Measurements from ENCODE around the gene SLC2A4RG. TPM values are rescaled to one million over a fixed set of nuclear protein-coding genes. Genes with fewer than 3 reads are reported as not detected.
"Not testable (repeated sequence)": the region's sequence is repeated elsewhere in the genome, so short reads cannot be mapped to it uniquely, and the experiment has no call there.

SLC2A4RG gene
- total and polyA plus RNA-seq, 7 donors, result 19.7 to 78.2 (median 33.0) TPM

DNA sequence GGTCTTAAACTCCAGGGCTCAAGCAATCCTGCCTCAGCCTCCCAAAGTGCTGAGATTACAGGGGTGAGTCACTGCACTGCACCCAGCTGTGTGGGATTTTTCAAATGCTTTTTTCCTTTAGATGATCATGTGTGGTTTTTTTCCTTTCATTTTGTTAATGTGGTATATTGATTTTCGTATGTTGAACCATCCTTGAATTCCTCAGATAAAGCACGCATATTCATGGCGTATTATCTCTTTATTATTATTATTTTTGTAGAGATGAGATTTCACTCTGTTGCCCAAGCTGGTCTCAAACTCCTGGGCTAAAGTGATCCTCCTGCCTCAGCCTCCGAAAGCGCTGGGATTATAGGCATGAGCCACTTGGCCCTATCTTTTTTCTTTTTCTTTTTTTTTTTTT lies 24.7 kb upstream of the SLC2A4RG start:
- H3K27me3 ChIP-seq, result no peaks in the 10 kb centered on the region
- TF ChIP-seq POLR2A (IDR thresholded peaks at IDR 0.05), result no peak
- TF ChIP-seq POLR2AphosphoS5 (IDR thresholded peaks at IDR 0.05), result no peak
- TF ChIP-seq, protein P1, sequence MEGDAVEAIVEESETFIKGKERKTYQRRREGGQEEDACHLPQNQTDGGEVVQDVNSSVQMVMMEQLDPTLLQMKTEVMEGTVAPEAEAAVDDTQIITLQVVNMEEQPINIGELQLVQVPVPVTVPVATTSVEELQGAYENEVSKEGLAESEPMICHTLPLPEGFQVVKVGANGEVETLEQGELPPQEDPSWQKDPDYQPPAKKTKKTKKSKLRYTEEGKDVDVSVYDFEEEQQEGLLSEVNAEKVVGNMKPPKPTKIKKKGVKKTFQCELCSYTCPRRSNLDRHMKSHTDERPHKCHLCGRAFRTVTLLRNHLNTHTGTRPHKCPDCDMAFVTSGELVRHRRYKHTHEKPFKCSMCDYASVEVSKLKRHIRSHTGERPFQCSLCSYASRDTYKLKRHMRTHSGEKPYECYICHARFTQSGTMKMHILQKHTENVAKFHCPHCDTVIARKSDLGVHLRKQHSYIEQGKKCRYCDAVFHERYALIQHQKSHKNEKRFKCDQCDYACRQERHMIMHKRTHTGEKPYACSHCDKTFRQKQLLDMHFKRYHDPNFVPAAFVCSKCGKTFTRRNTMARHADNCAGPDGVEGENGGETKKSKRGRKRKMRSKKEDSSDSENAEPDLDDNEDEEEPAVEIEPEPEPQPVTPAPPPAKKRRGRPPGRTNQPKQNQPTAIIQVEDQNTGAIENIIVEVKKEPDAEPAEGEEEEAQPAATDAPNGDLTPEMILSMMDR (IDR thresholded peaks at IDR 0.05), result no peak
- TF ChIP-seq EP300 (IDR thresholded peaks at IDR 0.05), result no peak
- peaks cover 0 to 89% (median 14%) of the 10 kb centered on the region in 4 donors for H3K36me3 ChIP-seq
- no peak for DNase-seq
- H3K4me3 ChIP-seq, result no peak overlapping the region
- WGBS, 2 donors, result 97 to 99% methylated on average over 5 of the region's 5 CpGs
- H3K9me3 ChIP-seq, result peaks cover 0 to 8% (median 2%) of the 10 kb centered on the region in 4 donors
- H3K4me1 ChIP-seq, result no peaks in the 10 kb centered on the region
- intact Hi-C loops (cut with DNase I), result no loop called here
- H3K27ac ChIP-seq, result no peak overlapping the region

DNA sequence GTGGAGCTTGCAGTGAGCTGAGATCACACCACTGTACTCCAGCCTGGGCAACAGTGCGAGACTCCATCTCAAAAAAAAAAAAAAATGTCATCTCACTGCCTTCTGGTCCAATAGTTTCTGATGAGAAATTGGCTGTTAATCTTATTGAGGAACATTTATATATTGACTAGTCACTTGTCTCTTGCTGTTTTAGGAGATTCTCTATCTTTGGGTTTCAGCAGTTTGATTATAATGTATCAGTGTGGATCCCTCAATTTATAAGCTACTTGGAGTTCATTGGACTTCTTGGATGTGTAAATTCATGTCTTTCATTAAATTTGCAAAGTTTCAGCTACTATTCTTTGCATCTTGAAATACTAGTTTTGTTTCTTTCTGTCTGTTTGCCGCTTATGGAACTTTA lies 20.6 kb upstream of the SLC2A4RG start:
- DNase-seq, result no peak
- Histone ChIP-seq H3K27me3 (no peaks in the 10 kb centered on the region), H3K36me3 (peaks cover 0 to 68% (median 20%) of the 10 kb centered on the region in 4 donors), H3K9me3 (peaks cover 0 to 8% (median 2%) of the 10 kb centered on the region in 4 donors), H3K4me3 (no peak overlapping the region), H3K27ac (no peak overlapping the region), H3K4me1 (no peaks in the 10 kb centered on the region)
- WGBS, 2 donors, result 96 to 98% methylated on average over 2 of the region's 2 CpGs
- TF ChIP-seq, protein P1 (IDR thresholded peaks at IDR 0.05), result no peak
- no peak for TF ChIP-seq POLR2AphosphoS5 (IDR thresholded peaks at IDR 0.05)
- intact Hi-C loops (cut with DNase I), result no loop called here

DNA sequence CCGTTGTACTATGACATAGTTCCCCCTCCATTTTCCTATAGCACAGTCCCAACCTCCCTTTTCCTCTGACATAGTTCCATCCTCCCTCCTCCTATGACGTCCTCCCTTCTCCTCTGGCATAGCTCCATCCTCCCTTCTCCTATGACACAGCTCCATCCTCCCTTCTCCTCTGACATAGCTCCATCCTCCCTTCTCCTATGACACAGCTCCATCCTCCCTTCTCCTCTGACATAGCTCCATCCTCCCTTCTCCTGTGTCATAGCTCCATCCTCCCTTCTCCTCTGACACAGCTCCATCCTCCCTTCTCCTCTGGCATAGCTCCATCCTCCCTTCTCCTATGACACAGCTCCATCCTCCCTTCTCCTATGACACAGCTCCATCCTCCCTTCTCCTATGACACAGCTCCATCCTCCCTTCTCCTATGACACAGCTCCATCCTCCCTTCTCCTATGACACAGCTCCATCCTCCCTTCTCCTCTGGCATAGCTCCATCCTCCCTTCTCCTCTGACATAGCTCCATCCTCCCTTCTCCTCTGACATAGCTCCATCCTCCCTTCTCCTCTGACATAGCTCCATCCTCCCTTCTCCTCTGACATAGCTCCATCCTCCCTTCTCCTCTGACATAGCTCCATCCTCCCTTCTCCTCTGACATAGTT lies 16.5 kb upstream of the SLC2A4RG start:
- H3K4me1 ChIP-seq; intact Hi-C loops (cut with DNase I); H3K27ac ChIP-seq; H3K27me3 ChIP-seq; H3K4me3 ChIP-seq; DNase-seq: not testable (repeated sequence)
- WGBS, 2 donors, result 87 to 89% methylated on average over 2 of the region's 2 CpGs
- Histone ChIP-seq H3K9me3 (peaks cover 0 to 12% (median 5%) of the 10 kb centered on the region in 4 donors), H3K36me3 (peaks cover 0 to 42% (median 12%) of the 10 kb centered on the region in 4 donors)

DNA sequence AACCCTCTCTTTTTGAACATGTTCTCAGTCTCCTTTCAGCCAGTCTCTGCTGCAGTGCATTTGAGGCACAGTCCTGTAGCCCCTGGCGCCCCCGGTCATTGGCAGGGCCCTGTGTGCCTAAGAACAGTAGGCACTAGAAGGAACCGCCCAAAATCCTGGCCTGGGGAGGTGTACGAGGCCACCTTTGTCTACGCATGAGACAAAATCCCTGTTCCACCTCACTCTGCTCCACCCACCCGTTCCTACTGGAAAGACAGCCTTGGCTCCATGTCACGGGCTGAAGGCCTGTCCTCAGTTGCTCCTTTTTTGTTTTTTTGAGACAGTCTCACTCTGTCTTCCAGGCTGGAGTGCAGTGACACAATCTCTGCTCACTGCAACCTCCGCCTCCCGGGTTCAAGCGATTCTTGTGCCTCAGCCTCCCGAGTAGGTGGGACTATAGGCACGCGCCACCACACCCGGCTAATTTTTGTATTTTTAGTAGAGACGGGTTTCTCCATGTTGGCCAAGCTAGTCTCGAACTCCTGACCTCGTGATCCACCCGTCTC lies 9.3 kb upstream of the SLC2A4RG start:
- 76 to 89% methylated on average over 18 of the region's 18 CpGs for WGBS, 2 donors
- DNase-seq, result peak; percentile 38

DNA sequence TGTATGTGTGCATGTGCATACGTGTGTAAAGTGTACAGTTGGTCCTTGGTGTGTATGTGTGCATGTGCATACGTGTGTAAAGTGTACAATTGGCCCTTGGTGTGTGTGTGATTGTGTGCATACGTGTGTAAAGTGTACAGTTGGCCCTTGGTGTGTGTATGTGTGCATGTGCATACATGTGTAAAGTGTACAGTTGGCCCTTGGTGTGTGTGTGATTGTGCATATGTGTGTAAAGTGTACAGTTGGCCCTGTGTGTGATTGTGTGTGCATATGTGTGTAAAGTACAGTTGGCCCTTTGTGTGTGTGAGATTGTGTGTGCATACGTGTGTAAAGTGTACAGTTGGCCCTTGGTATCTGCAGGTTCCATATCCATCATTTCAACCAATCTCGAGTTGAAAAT lies 8.2 kb upstream of the SLC2A4RG start:
- H3K4me1 ChIP-seq, result no peaks in the 10 kb centered on the region
- H3K27me3 ChIP-seq, result no peaks in the 10 kb centered on the region
- WGBS, 2 donors, result 82 to 83% methylated on average over 5 of the region's 5 CpGs
- no peaks in the 10 kb centered on the region for H3K9me3 ChIP-seq
- DNase-seq, result no peak
- intact Hi-C loops (cut with DNase I), result no loop called here
- no peak overlapping the region for H3K4me3 ChIP-seq
- H3K36me3 ChIP-seq, result peaks cover 7 to 34% (median 20%) of the 10 kb centered on the region in 4 donors
- TF ChIP-seq POLR2A (IDR thresholded peaks at IDR 0.05) (no peak), EP300 (IDR thresholded peaks at IDR 0.05) (no peak), POLR2AphosphoS5 (IDR thresholded peaks at IDR 0.05) (no peak)
- TF ChIP-seq, protein P1 (IDR thresholded peaks at IDR 0.05), result no peak
- no peak overlapping the region for H3K27ac ChIP-seq

More for the DNA sequence above, 9.3 kb upstream of the SLC2A4RG start:
- intact Hi-C loops (cut with DNase I); H3K27me3 ChIP-seq; H3K4me3 ChIP-seq; H3K4me1 ChIP-seq; H3K9me3 ChIP-seq: not testable (repeated sequence)
- peak overlapping the region in 1 of 4 donors; percentile 2 for H3K27ac ChIP-seq
- peaks cover 3 to 27% (median 18%) of the 10 kb centered on the region in 4 donors for H3K36me3 ChIP-seq
